H54 (cell line): Measurements from ENCODE around the gene XRCC1.

Source experiments
- DNase-seq: peaks from one replicate; pipeline ENCODE4 v3.0.0; 2011; ENCODE audit warnings: low spot score, mixed read lengths; ENCODE audit not compliant: insufficient read length
- FAIRE-seq: peaks from 3 replicates; lab custom pipeline; 2011; peaks lifted over from hg19 to GRCh38; lab: Jason Lieb, UNC
- POLR2A ChIP-seq: IDR thresholded peaks from 2 replicates; pipeline ENCODE4 v1.6.1; 2011; ENCODE audit warnings: low read depth, mild to moderate bottlenecking, low read length

XRCC1 gene

GRCh38 chr19:43501661-43502418 is 73.5 kb downstream of the XRCC1 start:
- DNase-seq (no peak), FAIRE-seq (no peak)
- TF ChIP-seq POLR2A = no peak

GRCh38 chr19:43499042-43499441 is 76.3 kb downstream of the XRCC1 start:
- FAIRE-seq (no peak), DNase-seq (no peak)
- TF ChIP-seq POLR2A = no peak

- no peak for TF ChIP-seq POLR2A
- DNase-seq (no peak), FAIRE-seq (no peak)
Observed at GRCh38 chr19:43498233-43498842, 77.0 kb downstream of the XRCC1 start.

- TF ChIP-seq POLR2A = no peak
- no peak for FAIRE-seq
- DNase-seq = no peak
Observed at GRCh38 chr19:43496960-43497359, 78.4 kb downstream of the XRCC1 start.

GRCh38 chr19:43495082-43495481 is 80.2 kb downstream of the XRCC1 start:
- no peak for TF ChIP-seq POLR2A
- FAIRE-seq (no peak), DNase-seq (no peak)
